CD4-positive, alpha-beta memory T cell (primary cell): ENCODE data around the gene FIZ1. TPM values are rescaled to one million over a fixed set of nuclear protein-coding genes. Genes with fewer than 3 reads are reported as not detected.

Experiments used
- CTCF ChIA-PET: fragments of 350-600 bp; sonication (Branson Sonifier 250); formaldehyde crosslinking; loops from one replicate; lab custom pipeline; 2021; ENCODE audit warnings: inconsistent platforms; ENCODE audit not compliant: partially characterized antibody; lab: Charles Lee
- POLR2A ChIA-PET: fragments of 350-600 bp; sonication (Branson Sonifier 250); formaldehyde crosslinking; loops from one replicate; lab custom pipeline; 2021; ENCODE audit not compliant: partially characterized antibody; lab: Charles Lee
- DNase-seq, 5 donors: peaks; one replicate each; pipeline versions ENCODE4 v3.0.0 to v3.0.0-alpha.2; 2020 to 2022; ENCODE audit warnings: mixed read lengths in 1 of 5
- H3K27ac ChIP-seq: one replicate; pipeline ENCODE4 v1.7.0; 2013; ENCODE audit warnings: low read depth, low read length
- H3K27me3 ChIP-seq: 2 replicates; pipeline ENCODE4 v1.7.0; 2013; ENCODE audit warnings: mild to moderate bottlenecking, low read length, moderate library complexity; ENCODE audit not compliant: insufficient read depth
- H3K36me3 ChIP-seq: 2 replicates; pipeline ENCODE4 v1.7.0; 2013; ENCODE audit warnings: mild to moderate bottlenecking, low read length, moderate library complexity; ENCODE audit not compliant: insufficient read depth
- H3K4me1 ChIP-seq: 2 replicates; pipeline ENCODE4 v1.7.0; 2013; ENCODE audit warnings: mild to moderate bottlenecking, low read length, moderate library complexity; ENCODE audit not compliant: insufficient read depth
- H3K4me3 ChIP-seq, 2 donors: one replicate each; pipeline ENCODE4 v1.7.0; 2013; ENCODE audit warnings: low read length in 2 of 2, mild to moderate bottlenecking in 1 of 2
- H3K9me3 ChIP-seq, 2 donors: one replicate each; pipeline ENCODE4 v1.7.0; 2013; ENCODE audit warnings: low read length in 2 of 2, control low read depth in 1 of 2; ENCODE audit not compliant: control insufficient read depth in 1 of 2
- H3K27ac Mint-ChIP-seq, 7 donors: one replicate each; pipeline ENCODE4 v1.8.0; 2020 to 2021; ENCODE audit warnings: mixed read lengths in 7 of 7, mild to moderate bottlenecking in 6 of 7, inconsistent platforms in 3 of 7, moderate library complexity in 3 of 7
- H3K27me3 Mint-ChIP-seq, 2 donors: one replicate each; pipeline ENCODE4 v1.8.0; 2020 to 2021; ENCODE audit warnings: mixed read lengths in 2 of 2
- H3K36me3 Mint-ChIP-seq, 2 donors: one replicate each; pipeline ENCODE4 v1.8.0; 2020 to 2021; ENCODE audit warnings: mixed read lengths in 2 of 2, inconsistent platforms in 1 of 2, mild to moderate bottlenecking in 1 of 2
- H3K4me1 Mint-ChIP-seq, 4 donors: one replicate each; pipeline ENCODE4 v1.8.0; 2020 to 2021; ENCODE audit warnings: mixed read lengths in 4 of 4, mild to moderate bottlenecking in 1 of 4
- H3K4me3 Mint-ChIP-seq, 8 donors: one replicate each; pipeline ENCODE4 v1.8.0; 2020 to 2021; ENCODE audit warnings: mixed read lengths in 8 of 8, mild to moderate bottlenecking in 7 of 8, moderate library complexity in 6 of 8, inconsistent platforms in 3 of 8
- H3K9me3 Mint-ChIP-seq, 8 donors: one replicate each; pipeline ENCODE4 v1.8.0; 2020 to 2021; ENCODE audit warnings: mixed read lengths in 8 of 8, mild to moderate bottlenecking in 5 of 8, inconsistent platforms in 3 of 8, moderate library complexity in 1 of 8
- intact Hi-C: fragments of 100-400 bp; cut with micrococcal nuclease; formaldehyde crosslinking; loops from one replicate; pipeline ENCODE4 v1.15.1; 2023
- polyA plus RNA-seq, 2 donors: library from polyadenylated mRNA; unstranded; fragments of 300-500 nt; fragmentation: Illumina TruSeq; gene quantifications; one replicate each; pipeline ENCODE4 v1.2.3, GENCODE V29; 2021
- total RNA-seq, 2 experiments: library from RNA; stranded (reverse); gene quantifications; one replicate each; pipeline ENCODE4 v1.2.3, GENCODE V29; 2021

The FIZ1 gene
- total and polyA plus RNA-seq, 4 experiments from 2014 or later: 0.99 to 26.4 (median 13.1) TPM

GRCh38 chr19:55636723-55637122 lies 37.4 kb upstream of the FIZ1 start:
- Histone ChIP-seq H3K4me1 (peaks cover 60% of the 10 kb centered on the region), H3K27me3 (no peaks in the 10 kb centered on the region), H3K9me3 (no peaks in the 10 kb centered on the region), H3K36me3 (no peaks in the 10 kb centered on the region), H3K27ac (peak overlapping the region; percentile 100), H3K4me3 (no peak overlapping the region)
- DNase-seq: peak in 1 of 5 donors; percentile 5
- Mint-ChIP-seq H3K4me1 (peaks cover 50 to 79% (median 61%) of the 10 kb centered on the region in 4 donors), H3K4me3 (peak overlapping the region; percentile 96 to 100 (median 100)), H3K36me3 (peaks cover 14 to 28% of the 10 kb centered on the region in 2 donors), H3K27ac (peak overlapping the region; percentile 98 to 100 (median 100)), H3K9me3 (peaks cover 0 to 4% (median 0%) of the 10 kb centered on the region in 8 donors), H3K27me3 (no peaks in the 10 kb centered on the region)
- intact Hi-C loops: loop anchor here (10.0 kb wide), 1 partner anchor 382 kb away; the partner anchor contains the start of gene PPP6R1
- ChIA-PET CTCF (interaction anchor here (0.7 to 3.8 kb wide), 7 partner anchors 10 to 169 kb away, joined by 3 to 17 read pairs (median 5); partner anchors contain the start of genes ZNF784 and ZNF865), POLR2A (interaction anchor here (0.7 to 9.9 kb wide), 9 partner anchors 11 to 160 kb away, joined by 3 to 91 read pairs (median 9); partner anchors contain the start of genes CCDC106, FIZ1, U2AF2 and ZNF524)

DNA sequence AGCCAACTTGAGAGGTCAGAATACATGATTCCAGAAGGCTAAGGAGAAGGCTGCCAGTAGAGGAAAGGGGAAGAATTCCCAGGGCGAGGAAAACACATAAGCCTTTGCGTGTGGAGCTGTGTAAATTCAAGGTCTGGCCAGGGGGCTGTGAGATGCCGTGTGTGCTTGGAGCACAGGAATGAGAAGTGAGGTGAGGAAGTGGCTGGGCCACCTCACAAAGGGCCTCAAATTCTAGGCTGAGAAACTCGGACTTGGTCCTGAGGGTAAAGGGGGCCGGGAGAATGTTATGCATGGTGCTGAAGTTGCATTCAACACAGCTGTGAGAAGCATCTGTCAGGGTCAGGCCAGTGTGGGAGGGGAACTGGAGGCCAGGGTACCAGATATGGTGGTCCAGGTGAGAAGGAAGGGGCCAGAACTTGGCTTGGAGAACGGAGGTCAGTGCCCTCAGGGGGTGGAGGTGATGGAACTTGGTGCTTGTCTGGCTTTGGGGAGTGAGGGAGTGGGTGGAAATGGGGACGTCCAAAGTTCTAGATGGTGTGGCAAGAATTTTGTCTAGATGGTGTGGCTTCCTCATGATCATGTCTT lies 36.6 kb upstream of the FIZ1 start:
- Mint-ChIP-seq H3K27me3 (no peaks in the 10 kb centered on the region), H3K4me3 (peak overlapping the region; percentile 96 to 100 (median 100)), H3K36me3 (peaks cover 14 to 28% of the 10 kb centered on the region in 2 donors), H3K9me3 (peaks cover 0 to 4% (median 0%) of the 10 kb centered on the region in 8 donors), H3K4me1 (peaks cover 48 to 77% (median 60%) of the 10 kb centered on the region in 4 donors), H3K27ac (peak overlapping the region; percentile 98 to 100 (median 100))
- ChIA-PET CTCF (interaction anchor here (1.1 to 3.8 kb wide), 6 partner anchors 10 to 169 kb away, joined by 4 to 17 read pairs (median 8); no protein-coding TSS in a partner anchor), POLR2A (interaction anchor here (1.0 to 9.9 kb wide), 13 partner anchors 10 to 518 kb away, joined by 3 to 91 read pairs (median 5); partner anchors contain the start of genes CCDC106, FIZ1, PPP1R12C and PPP6R1)
- Histone ChIP-seq H3K27me3 (no peaks in the 10 kb centered on the region), H3K9me3 (no peaks in the 10 kb centered on the region), H3K27ac (peak overlapping the region; percentile 100), H3K4me1 (peaks cover 59% of the 10 kb centered on the region), H3K36me3 (no peaks in the 10 kb centered on the region), H3K4me3 (peak overlapping the region; percentile 86 to 99)
- intact Hi-C loops: loop anchor here (1.0 to 10.0 kb wide), 2 partner anchors 7 to 381 kb away; partner anchors contain the start of genes PPP6R1 and ZNF581
- DNase-seq: peak in 1 of 5 donors; percentile 20

DNA sequence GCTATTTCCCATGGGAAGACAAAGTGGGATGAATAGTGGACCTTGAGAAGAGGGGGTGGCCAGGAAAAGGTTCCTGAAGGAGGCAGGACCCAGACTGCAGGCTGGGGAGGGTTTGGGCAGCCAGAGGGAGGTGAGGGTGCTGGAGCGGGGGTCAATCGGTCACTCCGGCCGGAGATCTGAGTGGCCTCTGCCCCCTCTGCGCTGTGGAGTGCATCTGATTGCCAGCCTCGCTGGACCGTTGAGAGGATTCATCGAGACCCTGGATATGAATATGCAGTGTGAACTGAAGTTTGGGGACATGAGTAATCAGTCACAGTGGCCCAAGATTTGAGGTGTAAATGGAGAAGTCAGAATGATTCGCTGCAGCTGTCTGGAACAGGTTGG lies 36.0 kb upstream of the FIZ1 start:
- CTCF ChIA-PET: interaction anchor here (1.1 to 7.6 kb wide), 5 partner anchors 10 to 131 kb away, joined by 3 to 165 read pairs (median 6); no protein-coding TSS in a partner anchor
- H3K4me3 Mint-ChIP-seq: peak overlapping the region; percentile 96 to 100 (median 100)
- peak in 1 of 5 donors; percentile 57 for DNase-seq

DNA sequence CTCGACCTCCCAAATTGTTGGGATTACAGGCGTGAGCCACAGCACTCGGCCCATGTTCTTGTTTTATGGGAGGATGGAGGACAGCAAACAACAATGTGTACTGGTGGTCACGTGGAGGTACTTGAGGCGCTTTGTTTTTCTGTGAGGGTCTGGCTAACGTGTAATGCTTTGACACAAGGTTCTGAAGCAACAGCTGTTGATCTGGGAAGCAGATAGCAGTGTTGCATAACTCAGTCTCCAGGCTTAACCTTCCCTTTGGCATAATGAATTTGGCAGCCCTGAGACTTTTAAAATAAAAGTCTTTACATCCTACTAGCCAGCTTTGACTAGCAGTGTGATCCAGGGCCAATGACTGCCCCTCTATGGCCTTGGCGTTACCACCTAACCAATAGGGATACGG lies 34.5 kb upstream of the FIZ1 start:
- DNase-seq: peak in 1 of 5 donors; percentile 13
- Mint-ChIP-seq H3K9me3 (peaks cover 0 to 4% (median 0%) of the 10 kb centered on the region in 8 donors), H3K27me3 (no peaks in the 10 kb centered on the region), H3K4me3 (peak overlapping the region in 2 of 8 donors; percentile 98 to 100), H3K27ac (peak overlapping the region in 2 of 7 donors; percentile 98 to 100), H3K4me1 (peaks cover 38 to 63% (median 49%) of the 10 kb centered on the region in 4 donors), H3K36me3 (peaks cover 10 to 24% of the 10 kb centered on the region in 2 donors)
- Histone ChIP-seq H3K9me3 (no peaks in the 10 kb centered on the region), H3K36me3 (no peaks in the 10 kb centered on the region), H3K4me3 (peak overlapping the region; percentile 9 to 20), H3K27ac (peak overlapping the region; percentile 100), H3K4me1 (peaks cover 48% of the 10 kb centered on the region), H3K27me3 (no peaks in the 10 kb centered on the region)
- ChIA-PET CTCF (interaction anchor here (0.7 to 7.6 kb wide), 21 partner anchors 9 to 545 kb away, joined by 3 to 165 read pairs (median 11); partner anchors contain the start of genes FIZ1, ISOC2, U2AF2 and ZNF524), POLR2A (interaction anchor here (1.2 to 9.9 kb wide), 11 partner anchors 8 to 547 kb away, joined by 3 to 91 read pairs (median 11); partner anchors contain the start of genes CCDC106, FIZ1, U2AF2 and UBE2S)
- intact Hi-C loops: loop anchor here (1.0 to 10.0 kb wide), 4 partner anchors 41 to 433 kb away; partner anchors contain the start of genes EPN1, PPP6R1 and ZNF579

More for the DNA sequence above, 36.0 kb upstream of the FIZ1 start:
- no peaks in the 10 kb centered on the region for H3K27me3 Mint-ChIP-seq
- peak overlapping the region; percentile 98 to 100 (median 100) for H3K27ac Mint-ChIP-seq
- Histone ChIP-seq H3K4me1 (peaks cover 55% of the 10 kb centered on the region), H3K27ac (peak overlapping the region; percentile 100), H3K9me3 (no peaks in the 10 kb centered on the region), H3K4me3 (peak overlapping the region; percentile 86 to 99), H3K36me3 (no peaks in the 10 kb centered on the region), H3K27me3 (no peaks in the 10 kb centered on the region)
- peaks cover 14 to 28% of the 10 kb centered on the region in 2 donors for H3K36me3 Mint-ChIP-seq
- intact Hi-C loops: loop anchor here (1.0 to 10.0 kb wide), 2 partner anchors 8 to 381 kb away; partner anchors contain the start of genes PPP6R1 and ZNF581
- peaks cover 46 to 74% (median 58%) of the 10 kb centered on the region in 4 donors for H3K4me1 Mint-ChIP-seq
- POLR2A ChIA-PET: interaction anchor here (0.6 to 9.9 kb wide), 17 partner anchors 8 to 518 kb away, joined by 3 to 91 read pairs (median 6); partner anchors contain the start of genes CCDC106, FIZ1, ISOC2 and PPP1R12C
- H3K9me3 Mint-ChIP-seq: peaks cover 0 to 4% (median 0%) of the 10 kb centered on the region in 8 donors

DNA sequence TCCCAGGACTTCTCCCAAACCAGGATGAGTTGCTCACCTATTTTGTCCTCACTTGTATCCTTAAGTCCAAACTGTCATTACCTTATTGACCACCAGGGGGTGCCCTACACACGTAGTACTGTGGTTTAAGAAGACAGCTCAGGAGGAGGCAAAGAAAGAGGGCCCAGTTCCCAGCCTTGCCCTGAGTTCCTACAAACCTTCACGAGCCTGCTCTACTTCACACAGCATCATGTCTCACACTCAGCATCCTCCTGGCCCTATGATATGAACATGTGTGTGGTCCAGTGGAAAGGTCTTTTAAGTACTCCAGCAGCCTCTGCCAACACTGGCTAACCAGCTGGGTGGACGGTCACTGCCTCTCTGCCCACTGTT lies 33.1 kb upstream of the FIZ1 start:
- no peak overlapping the region for H3K4me3 ChIP-seq
- POLR2A ChIA-PET: interaction anchor here (0.5 to 9.9 kb wide), 15 partner anchors 8 to 442 kb away, joined by 3 to 91 read pairs (median 5); partner anchors contain the start of genes FIZ1, U2AF2, ZNF524 and ZNF581
- no peaks in the 10 kb centered on the region for H3K36me3 ChIP-seq
- CTCF ChIA-PET: interaction anchor here (0.8 to 7.6 kb wide), 27 partner anchors 9 to 569 kb away, joined by 3 to 165 read pairs (median 10); partner anchors contain the start of genes FIZ1, ISOC2, RDH13 and TMEM238
- no peaks in the 10 kb centered on the region for H3K9me3 ChIP-seq
- H3K27ac ChIP-seq: no peak overlapping the region
- peaks cover 4 to 19% of the 10 kb centered on the region in 2 donors for H3K36me3 Mint-ChIP-seq
- intact Hi-C loops: loop anchor here (1.0 to 10.0 kb wide), 5 partner anchors 8 to 435 kb away; partner anchors contain the start of genes PPP6R1 and ZNF784
- no peaks in the 10 kb centered on the region for H3K27me3 ChIP-seq
- DNase-seq: peak; percentile 85 to 95 (median 88)
- H3K27ac Mint-ChIP-seq: peak overlapping the region; percentile 69 to 98 (median 91)
- H3K27me3 Mint-ChIP-seq: no peaks in the 10 kb centered on the region
- peaks cover 0 to 4% (median 0%) of the 10 kb centered on the region in 8 donors for H3K9me3 Mint-ChIP-seq
- H3K4me1 Mint-ChIP-seq: peaks cover 30 to 55% (median 43%) of the 10 kb centered on the region in 4 donors
- H3K4me3 Mint-ChIP-seq: peak overlapping the region; percentile 4 to 68 (median 52)
- peaks cover 41% of the 10 kb centered on the region for H3K4me1 ChIP-seq

DNA sequence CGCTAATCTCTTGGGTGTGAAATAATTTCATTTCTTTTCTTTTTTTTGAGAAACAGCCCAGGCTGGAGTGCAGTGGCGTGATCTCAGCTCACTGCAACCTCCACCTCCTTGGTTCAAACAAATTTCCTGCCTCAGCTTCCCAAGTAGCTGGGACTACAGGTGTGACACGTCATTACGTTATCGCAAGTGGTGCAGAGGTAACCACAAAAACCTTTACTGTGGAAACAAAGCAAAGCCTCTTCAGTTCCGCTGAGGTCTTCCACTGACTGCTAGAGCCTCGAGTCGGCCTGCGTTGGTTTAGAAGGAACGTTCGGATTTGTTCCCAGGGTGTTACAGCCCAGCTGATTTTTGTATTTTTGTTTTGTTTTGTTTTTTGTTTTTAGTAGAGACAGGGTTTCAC lies 27.0 kb upstream of the FIZ1 start:
- DNase-seq: peak; percentile 84 to 90 (median 85)
- CTCF ChIA-PET: interaction anchor here (0.8 to 9.1 kb wide), 18 partner anchors 9 to 485 kb away, joined by 3 to 94 read pairs (median 4); partner anchors contain the start of genes FIZ1, NAT14, ZNF524 and ZNF865
- H3K27ac Mint-ChIP-seq: peak overlapping the region; percentile 87 to 97 (median 97)
- H3K4me3 ChIP-seq: peak overlapping the region in 1 of 2 donors; percentile 7
- H3K27me3 ChIP-seq: no peaks in the 10 kb centered on the region
- no peaks in the 10 kb centered on the region for H3K27me3 Mint-ChIP-seq
- H3K9me3 Mint-ChIP-seq: no peaks in the 10 kb centered on the region
- peaks cover 0 to 8% of the 10 kb centered on the region in 2 donors for H3K36me3 Mint-ChIP-seq
- no peaks in the 10 kb centered on the region for H3K36me3 ChIP-seq
- intact Hi-C loops: loop anchor here (1.0 to 10.0 kb wide), 2 partner anchors 46 to 242 kb away; partner anchors contain the start of genes RPL28, TMEM238 and ZNF579
- H3K4me3 Mint-ChIP-seq: peak overlapping the region; percentile 78 to 93 (median 84)
- peak overlapping the region; percentile 61 for H3K27ac ChIP-seq
- no peaks in the 10 kb centered on the region for H3K9me3 ChIP-seq
- POLR2A ChIA-PET: interaction anchor here (0.8 to 6.2 kb wide), 18 partner anchors 9 to 508 kb away, joined by 3 to 95 read pairs (median 6); partner anchors contain the start of genes FIZ1, ISOC2, KMT5C and PPP1R12C
- peaks cover 34% of the 10 kb centered on the region for H3K4me1 ChIP-seq
- peaks cover 25 to 43% (median 35%) of the 10 kb centered on the region in 4 donors for H3K4me1 Mint-ChIP-seq
